GM12878 (cell line): ENCODE data around the gene IGLL5. TPM values are rescaled to one million over a fixed set of nuclear protein-coding genes. Genes with fewer than 3 reads are reported as not detected.

Source experiments
- CEBPZ ChIP-seq: fragments of 150-350 bp; IDR thresholded peaks from 2 replicates; pipeline ENCODE4 v1.6.1; 2016; ENCODE audit warnings: low read depth, low read length
- CTCF ChIP-seq, 3 experiments: IDR thresholded peaks in 2 of 3; conservative IDR thresholded peaks in 1 of 3; 2 replicates each; pipeline ENCODE4 v1.5.1; 2011; ENCODE audit warnings: low read depth in 3 of 3, low read length in 3 of 3, mild to moderate bottlenecking in 3 of 3, control low read depth in 2 of 3, moderate library complexity in 2 of 3, inconsistent platforms in 1 of 3, mixed read lengths in 1 of 3; ENCODE audit not compliant: control insufficient read depth in 2 of 3, insufficient read depth in 1 of 3; ENCODE audit errors: extremely low read depth in 1 of 3
- GATAD2B ChIP-seq: fragments of 450-650 bp; conservative IDR thresholded peaks from 2 replicates; pipeline ENCODE4 v1.6.1; 2017; ENCODE audit warnings: low read depth, mild to moderate bottlenecking, moderate library complexity
- JUNB ChIP-seq: IDR thresholded peaks from 2 replicates; pipeline ENCODE4 v1.6.1; 2016; ENCODE audit warnings: antibody characterized with exemption, mild to moderate bottlenecking
- LARP7 ChIP-seq: fragments of 450-650 bp; IDR thresholded peaks from 2 replicates; pipeline ENCODE4 v1.6.1; 2017; ENCODE audit warnings: mild to moderate bottlenecking
- NR2C1 ChIP-seq: fragments of 450-650 bp; IDR thresholded peaks from 2 replicates; pipeline ENCODE4 v1.6.1; 2017; ENCODE audit warnings: antibody characterized with exemption, mild to moderate bottlenecking, moderate library complexity
- PML ChIP-seq: IDR thresholded peaks from 2 replicates; pipeline ENCODE4 v1.6.1; 2012; ENCODE audit warnings: low read length, inconsistent platforms
- SMC3 ChIP-seq: IDR thresholded peaks from 2 replicates; pipeline ENCODE4 v1.6.1; 2011; ENCODE audit warnings: low read length, improper control_type of control experiment, borderline replicate concordance
- TCF12 ChIP-seq: IDR thresholded peaks from 2 replicates; pipeline ENCODE4 v1.6.1; 2011; ENCODE audit warnings: low read depth, mild to moderate bottlenecking, low read length
- USF2 ChIP-seq: IDR thresholded peaks from 2 replicates; pipeline ENCODE4 v1.6.1; 2011; ENCODE audit warnings: low read depth, low read length, improper control_type of control experiment, borderline replicate concordance
- polyA plus RNA-seq, 11 experiments: library from polyadenylated mRNA; depleted of rRNA in 4 of 11; unstranded in 6 of 11; stranded (reverse) in 5 of 11; fragments of >200 nt; fragmentation: Nextera tagmentation in 4 of 11; fragmentation: Illumina TruSeq in 1 of 11; extraction: Ambion mirVana in 4 of 11; extraction: Trizol in 1 of 11; gene quantifications; 1 replicate in 1 of 11; 2 replicates in 10 of 11; pipeline versions ENCODE4 v1.2.1 to v1.2.3, GENCODE V29; 2011 to 2016; ENCODE audit warnings: inconsistent platforms in 2 of 11, missing spikeins in 2 of 11, low read depth in 1 of 11
- total RNA-seq, 4 experiments: library from RNA; depleted of rRNA in 3 of 4; stranded (reverse); fragments of >200 nt in 3 of 4; fragmentation: Illumina TruSeq in 1 of 4; extraction: Trizol in 1 of 4; gene quantifications; 2 replicates each; pipeline versions ENCODE4 v1.2.1 to v1.2.3, GENCODE V29; 2013 to 2021

IGLL5 gene
- total and polyA plus RNA-seq, 10 of the 15 experiments (the other 5 are each of a cell fraction or from before 2014, with no cell fraction given) = not detected

GRCh38 chr22:22856885-22857606 lies 30.6 kb upstream of the IGLL5 start (continued):
- TF ChIP-seq CTCF (IDR thresholded peaks at IDR 0.05 in 2 of 3, conservative IDR thresholded peaks at IDR 0.05 in 1 of 3; ENCODE audit: control insufficient read depth in 2 of 3, extremely low read depth in 1 of 3, insufficient read depth in 1 of 3, low read depth in 3 of 3, low read length in 3 of 3) (no peak), JUNB (no peak), SMC3 (no peak), TCF12 (no peak), PML (no peak), CEBPZ (no peak), NR2C1 (no peak), GATAD2B (no peak), USF2 (no peak), LARP7 (no peak)
